Measurements from ENCODE around the gene CHST5.

The CHST5 gene

DNA sequence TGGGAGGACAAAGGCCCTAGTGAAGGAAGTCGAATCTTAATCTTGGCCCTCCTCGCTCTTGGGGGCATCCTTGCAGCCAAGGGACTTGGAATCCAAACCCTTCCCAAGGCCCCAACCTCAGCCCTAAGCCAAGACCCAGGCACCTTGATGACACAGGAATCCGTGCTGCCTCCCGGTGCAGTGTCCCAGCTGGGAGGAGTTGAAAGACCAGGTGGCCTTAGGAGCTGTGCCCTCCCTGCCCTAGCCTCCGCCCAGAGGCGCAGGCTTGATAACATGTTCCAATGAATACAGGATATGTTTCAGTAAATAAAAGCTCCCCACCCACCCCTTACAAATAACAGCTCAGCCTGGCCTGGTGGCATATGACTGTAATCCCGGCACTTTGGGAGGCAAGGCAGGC is at the start of gene CHST5:
TSS of gene CHST5 (minus strand) at position 208 of the 400 bp plus-strand sequence. CDS start 5,724 bp downstream, outside the sequence.
- no peak for DNase-seq

GRCh38 chr16:75584108-75584507 is 48.2 kb upstream of the CHST5 start:
- DNase-seq, result no peak

- DNase-seq, result no peak
Observed at GRCh38 chr16:75579281-75579834, 43.5 kb upstream of the CHST5 start.

DNA sequence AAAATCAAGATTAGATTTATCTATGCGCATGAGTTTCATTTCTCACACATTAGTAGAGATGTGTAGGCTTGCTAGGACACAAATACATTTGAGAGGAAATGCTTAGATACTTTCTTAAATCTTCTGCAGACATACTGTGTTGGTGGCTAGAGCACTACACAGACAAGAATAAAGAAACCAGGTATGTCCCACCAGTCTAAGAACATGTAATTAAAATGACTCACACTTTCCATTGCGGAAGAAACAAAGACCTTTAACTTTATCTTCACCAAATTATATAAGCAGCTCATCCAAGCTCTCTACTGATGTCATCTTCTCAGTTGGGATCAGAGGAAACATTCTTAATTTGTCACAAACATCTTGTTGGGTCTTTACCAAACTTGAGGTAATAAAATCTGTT is 42.8 kb upstream of the CHST5 start:
- no peak for DNase-seq

DNA sequence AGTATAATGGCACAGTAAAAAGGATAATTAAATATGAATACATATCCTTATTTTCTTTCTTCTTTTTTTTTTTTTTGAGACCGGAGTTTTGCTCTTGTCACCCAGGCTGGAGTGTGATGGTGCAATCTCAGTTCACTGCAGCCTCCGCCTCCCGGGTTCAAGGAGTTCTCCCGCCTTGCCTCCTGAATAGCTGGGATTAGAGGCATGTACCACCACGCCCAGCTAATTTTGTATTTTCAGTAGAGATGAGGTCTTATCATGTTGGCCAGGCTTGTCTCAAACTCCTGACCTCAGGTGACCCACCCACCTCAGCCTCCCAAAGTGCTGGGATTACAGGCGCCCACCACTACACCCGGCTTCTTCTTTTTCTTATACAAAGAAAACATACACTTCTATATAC is 42.3 kb upstream of the CHST5 start:
- DNase-seq, result no peak

GRCh38 chr16:75576384-75576811 is 40.5 kb upstream of the CHST5 start:
- no peak for DNase-seq

DNA sequence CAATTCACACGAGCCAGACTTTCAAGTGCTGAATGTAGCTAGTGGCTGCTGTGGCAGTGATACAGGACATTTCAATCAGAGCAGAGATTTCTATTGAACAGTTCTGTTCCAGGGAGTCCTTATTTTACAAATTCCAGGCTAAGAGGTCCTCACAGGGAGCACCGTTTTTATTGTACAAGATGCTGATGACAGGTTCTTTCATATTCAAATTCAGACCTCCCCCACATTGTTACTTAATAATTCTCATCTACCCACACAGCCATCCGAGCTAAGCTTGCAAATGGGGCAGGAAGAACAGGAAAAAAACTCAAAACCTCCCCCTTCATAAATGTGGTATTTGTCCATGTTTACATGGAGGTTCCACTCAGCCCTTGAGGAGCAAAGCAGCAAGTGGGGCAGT is 40.0 kb upstream of the CHST5 start:
- DNase-seq, result no peak

DNA sequence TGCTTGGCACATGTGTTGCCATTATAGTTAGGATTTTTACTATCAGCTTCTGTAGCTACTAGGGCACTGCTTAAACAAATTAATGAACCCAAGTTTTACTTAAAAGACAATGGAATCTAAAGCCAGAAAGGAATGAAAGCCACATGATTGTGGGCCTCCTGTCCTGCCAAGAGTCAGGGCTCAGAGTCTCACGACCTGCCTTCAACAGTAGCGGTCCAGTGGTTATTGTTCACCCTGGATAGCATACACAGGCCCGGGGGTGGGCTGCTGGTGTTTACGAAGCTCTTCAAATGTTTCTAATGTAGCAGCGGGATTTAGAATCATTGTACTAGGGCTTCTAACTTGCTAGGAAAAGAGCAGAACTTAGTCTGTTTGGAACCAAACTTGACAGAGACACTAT is 38.0 kb upstream of the CHST5 start:
- no peak for DNase-seq

DNA sequence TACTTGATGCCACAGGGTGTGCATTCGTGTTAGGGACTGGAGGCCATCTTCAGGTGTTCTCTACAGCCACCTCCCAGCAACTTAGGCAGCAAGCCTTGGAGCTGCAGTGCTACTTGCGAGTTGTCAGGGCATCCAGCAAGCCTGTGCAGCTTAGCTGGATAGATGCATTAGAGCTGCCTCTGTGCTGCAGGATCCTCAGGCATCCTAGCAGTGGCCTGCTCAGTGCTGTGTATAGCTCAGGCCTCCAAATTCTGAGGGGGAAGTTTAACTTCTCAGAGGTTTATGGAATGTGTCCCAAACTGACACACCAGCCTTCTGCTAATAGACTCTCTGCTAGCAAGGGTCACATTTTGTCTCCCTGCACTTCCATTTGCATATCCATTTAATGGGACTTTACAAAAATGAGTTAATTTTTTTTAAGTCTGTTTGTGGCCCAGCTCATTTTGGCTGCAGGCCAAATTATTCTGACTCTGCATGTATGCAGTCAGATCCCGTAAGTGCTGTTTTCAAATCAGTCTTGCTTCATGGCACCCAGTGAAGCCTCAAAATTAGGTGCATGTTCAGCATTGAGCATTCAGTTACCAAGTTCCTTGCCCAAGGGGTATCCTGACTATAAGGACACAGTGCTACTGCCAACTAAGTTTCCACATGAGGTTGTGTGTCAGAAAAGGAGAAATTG is 37.1 kb upstream of the CHST5 start:
- DNase-seq, result no peak

DNA sequence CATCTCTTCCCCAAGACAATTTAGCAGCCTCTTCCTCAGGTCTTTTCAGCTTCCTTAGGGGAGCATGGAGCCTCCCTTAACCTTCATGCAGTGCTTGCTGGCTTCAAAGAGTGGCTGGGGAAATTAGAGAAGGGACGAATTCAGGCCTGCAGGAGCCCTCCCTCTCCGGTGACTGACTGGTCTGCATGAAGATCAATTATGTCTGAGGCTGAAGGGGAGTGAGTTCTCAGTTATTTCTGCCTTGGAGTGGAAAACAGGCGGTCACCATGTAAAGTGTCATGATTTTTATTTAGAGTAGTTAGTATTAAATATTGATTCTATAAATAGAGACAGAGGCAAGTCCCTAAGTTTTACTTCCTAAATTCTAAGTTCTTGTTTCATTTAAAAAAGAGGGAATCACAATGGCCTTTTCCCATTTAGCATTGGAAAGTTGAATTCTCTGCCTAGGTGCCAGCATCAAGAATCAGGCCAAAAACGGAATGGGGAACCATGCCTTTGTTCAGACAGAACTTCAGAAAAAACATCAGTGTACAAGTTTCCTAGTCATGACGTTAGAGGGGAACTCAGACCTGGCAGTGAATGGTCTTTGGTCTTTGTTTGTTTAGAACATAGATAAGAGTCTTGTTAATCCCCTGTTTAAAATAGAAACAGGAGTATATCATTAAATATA is 34.6 kb upstream of the CHST5 start:
- no peak for DNase-seq

DNA sequence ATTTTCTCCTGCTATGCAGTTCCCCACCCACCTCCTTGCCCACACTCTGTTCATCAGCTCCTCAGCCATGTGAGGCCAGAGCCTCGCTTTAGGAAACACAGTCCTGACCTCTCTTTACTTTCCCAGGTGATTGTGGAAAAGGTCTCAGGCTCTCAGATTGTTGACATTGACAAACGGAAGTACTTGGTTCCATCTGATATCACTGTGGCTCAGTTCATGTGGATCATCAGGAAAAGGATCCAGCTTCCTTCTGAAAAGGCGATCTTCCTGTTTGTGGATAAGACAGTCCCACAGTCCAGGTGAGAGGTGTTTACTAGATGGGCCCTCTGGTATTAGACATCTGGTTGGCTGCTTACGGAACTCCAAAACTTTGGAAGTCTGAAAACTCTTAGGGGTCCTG is 32.0 kb upstream of the CHST5 start:
- DNase-seq, result no peak

DNA sequence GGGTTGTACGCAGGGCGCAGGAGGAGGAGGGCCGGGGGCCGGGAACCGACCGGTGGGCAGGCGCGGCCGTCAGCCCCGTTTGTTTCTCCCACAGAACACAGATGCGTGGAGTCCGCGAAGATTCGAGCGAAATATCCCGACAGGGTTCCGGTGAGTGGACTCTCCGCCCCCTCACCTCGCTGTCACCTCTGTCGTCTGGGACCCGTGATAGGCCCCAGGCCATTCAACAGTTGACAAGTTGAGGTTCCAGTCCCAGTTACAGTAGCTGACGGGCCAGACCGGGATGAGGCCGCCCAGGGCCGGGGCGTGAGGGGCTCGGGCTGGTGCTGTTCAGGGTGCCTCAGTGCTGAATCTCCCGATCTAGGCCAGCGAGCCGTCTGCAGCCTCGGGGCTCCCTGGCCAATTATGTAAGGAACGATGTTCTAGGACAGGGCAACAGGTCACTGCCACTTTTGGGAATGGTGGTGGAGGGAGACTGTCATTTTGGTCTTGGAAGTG is 30.9 kb upstream of the CHST5 start:
- DNase-seq, result no peak

- peak; percentile 97 for DNase-seq
Observed at GRCh38 chr16:75566040-75566757, 30.3 kb upstream of the CHST5 start, which contains the start of gene GABARAPL2. Gene GABARAPL2, plus strand, starts transcription at chr16:75566379. Its CDS starts 108 bp downstream, at chr16:75566487.

- no peak for DNase-seq
Observed at GRCh38 chr16:75565640-75566039, 29.7 kb upstream of the CHST5 start.

DNA sequence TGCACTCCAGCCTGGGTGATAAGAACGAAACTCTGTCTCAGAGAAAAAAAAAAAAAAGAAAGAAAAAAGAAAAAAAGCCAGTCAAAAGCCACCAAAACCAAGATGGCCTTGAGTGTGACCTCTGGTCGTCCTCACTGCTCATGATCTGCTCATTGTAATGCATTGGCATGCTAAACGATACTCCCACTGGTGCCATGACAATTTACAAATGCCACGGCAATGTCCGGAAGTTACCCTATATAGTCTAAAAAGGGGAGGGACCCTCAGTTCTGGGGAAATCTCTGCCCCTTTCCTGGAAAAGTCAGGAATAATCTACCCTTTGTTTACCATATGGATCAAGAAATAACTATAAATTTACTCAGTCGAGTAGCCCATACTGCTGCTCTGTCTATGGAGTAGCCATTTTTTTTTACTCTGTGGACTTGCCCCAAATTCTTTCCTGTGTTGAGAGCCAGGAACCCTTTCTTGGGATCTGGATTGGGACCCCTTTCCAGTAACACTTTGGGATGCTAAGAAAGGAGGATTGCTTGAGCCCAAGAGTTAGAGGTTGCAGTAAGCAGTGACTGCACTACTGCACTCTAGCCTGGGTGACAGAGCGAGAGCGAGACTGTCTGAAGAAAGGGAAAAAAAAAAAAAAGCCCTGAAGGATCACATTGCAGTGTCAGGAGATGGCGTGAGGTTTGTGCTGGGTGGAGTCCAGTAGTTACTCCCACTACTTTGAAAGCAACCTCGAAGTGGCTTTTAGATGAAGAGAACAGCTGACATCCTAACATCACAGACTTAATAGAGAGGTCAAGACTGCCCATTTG is 23.9 kb upstream of the CHST5 start:
- DNase-seq, result no peak

DNA sequence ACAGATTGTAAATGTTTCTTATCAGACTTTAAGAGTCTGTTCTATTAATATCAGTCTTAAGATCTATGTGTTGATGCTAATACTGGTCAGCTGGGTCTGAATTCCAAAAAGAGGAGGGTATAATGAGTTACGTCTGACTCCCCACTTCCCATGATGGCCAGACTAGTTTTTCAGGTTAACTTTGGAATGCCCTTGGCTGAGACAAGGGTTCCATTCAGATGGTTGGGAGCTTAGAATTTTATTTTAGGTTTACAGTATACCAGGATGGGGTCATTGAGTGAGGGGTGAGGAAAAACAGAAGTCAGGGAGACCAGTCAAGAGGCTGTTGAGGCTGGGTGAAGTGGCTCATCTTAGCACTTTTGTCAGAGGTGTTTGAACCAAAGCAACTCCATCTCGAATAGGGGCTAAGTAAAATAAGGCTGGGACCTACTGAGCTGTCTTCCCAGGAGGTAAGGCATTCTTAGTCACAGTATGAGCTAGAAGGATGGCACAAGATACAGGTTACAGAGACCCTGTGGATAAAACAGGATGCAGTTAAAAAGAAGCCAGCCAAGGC is 23.0 kb upstream of the CHST5 start:
- DNase-seq, result no peak

DNA sequence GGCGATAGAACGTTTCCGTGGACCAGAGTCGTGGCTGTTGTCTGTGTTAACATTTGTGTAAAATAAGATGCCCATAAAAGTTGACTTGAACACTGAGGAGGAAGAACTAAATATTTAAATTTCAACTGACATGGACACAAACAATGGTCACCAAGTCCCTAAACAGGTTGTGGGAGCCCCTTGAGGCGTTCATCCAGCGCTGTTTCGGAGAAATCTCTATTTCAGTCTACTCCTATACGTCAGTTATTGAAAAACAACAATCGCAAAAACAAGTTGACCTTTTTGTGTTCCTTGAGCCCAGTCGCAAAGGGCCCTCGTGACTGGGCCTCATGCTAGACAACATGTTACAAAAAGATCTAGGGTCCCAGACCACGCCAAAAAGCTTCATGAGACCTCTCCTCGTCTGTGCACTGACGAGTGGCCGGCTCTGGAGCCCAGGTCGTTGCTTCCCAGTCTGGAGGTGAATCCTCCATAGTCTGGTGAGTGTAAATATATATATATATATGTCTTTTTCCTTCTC is 20.6 kb upstream of the CHST5 start:
- no peak for DNase-seq

- DNase-seq, result peak; percentile 97
Observed at GRCh38 chr16:75555707-75556430, 20.0 kb upstream of the CHST5 start, which contains the start of gene TMEM231. Gene TMEM231, minus strand, starts transcription at chr16:75556252. Its CDS starts 43 bp downstream, at chr16:75556209.

GRCh38 chr16:75555213-75555706 is 19.4 kb upstream of the CHST5 start:
- peak; percentile 59 for DNase-seq

GRCh38 chr16:75552951-75553350 is 17.0 kb upstream of the CHST5 start:
- no peak for DNase-seq

- DNase-seq, result no peak
Observed at GRCh38 chr16:75550211-75550662, 14.3 kb upstream of the CHST5 start.

Data from activated CD8-positive, alpha-beta memory T cell treated with anti-CD3 and anti-CD28 coated beads, Interleukin-2, amount 50 U/mL, for 48 hours (primary cell).